Measurements from ENCODE around the gene HDGF.

The HDGF gene

GRCh38 chr1:156751451-156751756, at the start of gene HDGF:
HDGF (minus strand) TSS chr1:156751675; CDS start chr1:156751429, 246 bp downstream.
- DNase-seq (ENCODE audit: low read depth) = no peak

GRCh38 chr1:156797212-156797871, 45.9 kb upstream of the HDGF start:
- DNase-seq (ENCODE audit: low read depth) = no peak

GRCh38 chr1:156796340-156797097, 45.0 kb upstream of the HDGF start:
- no peak for DNase-seq (ENCODE audit: low read depth)

GRCh38 chr1:156795787-156796186, 44.3 kb upstream of the HDGF start:
- no peak for DNase-seq (ENCODE audit: low read depth)

GRCh38 chr1:156795374-156795733, 43.9 kb upstream of the HDGF start:
- no peak for DNase-seq (ENCODE audit: low read depth)

- no peak for DNase-seq (ENCODE audit: low read depth)
Measured at GRCh38 chr1:156794506-156795373, 43.3 kb upstream of the HDGF start.

- no peak for DNase-seq (ENCODE audit: low read depth)
Measured at GRCh38 chr1:156789621-156790318, 38.3 kb upstream of the HDGF start.

- DNase-seq (ENCODE audit: low read depth) = no peak
Measured at GRCh38 chr1:156788136-156788535, 36.7 kb upstream of the HDGF start.

GRCh38 chr1:156786640-156787039, 35.2 kb upstream of the HDGF start:
- no peak for DNase-seq (ENCODE audit: low read depth)

- DNase-seq (ENCODE audit: low read depth) = no peak
Measured at GRCh38 chr1:156785458-156785857, 34.0 kb upstream of the HDGF start.

GRCh38 chr1:156781585-156782186, 30.2 kb upstream of the HDGF start:
- DNase-seq (ENCODE audit: low read depth) = no peak

- DNase-seq (ENCODE audit: low read depth) = no peak
Measured at GRCh38 chr1:156777573-156777972, 26.1 kb upstream of the HDGF start.

GRCh38 chr1:156776942-156777341, 25.5 kb upstream of the HDGF start:
- DNase-seq (ENCODE audit: low read depth) = no peak

GRCh38 chr1:156775799-156776198, 24.3 kb upstream of the HDGF start:
- no peak for DNase-seq (ENCODE audit: low read depth)

GRCh38 chr1:156773607-156774006, 22.1 kb upstream of the HDGF start:
- no peak for DNase-seq (ENCODE audit: low read depth)

GRCh38 chr1:156772728-156773497, 21.4 kb upstream of the HDGF start:
- DNase-seq (ENCODE audit: low read depth) = no peak

- DNase-seq (ENCODE audit: low read depth) = no peak
Measured at GRCh38 chr1:156772222-156772621, 20.7 kb upstream of the HDGF start.

GRCh38 chr1:156768610-156769295, 17.3 kb upstream of the HDGF start:
- DNase-seq (ENCODE audit: low read depth) = no peak

GRCh38 chr1:156767879-156768604, 16.6 kb upstream of the HDGF start:
- DNase-seq (ENCODE audit: low read depth) = no peak
